SK-N-SH treated with all-trans-retinoic acid at 6 μM for 48 hours (cell line): ENCODE data around the gene CHST15.

Source experiments
- ATAC-seq: fragments of 200-7000 bp; cut with Tn5 transposase; 3 replicates; pipeline ENCODE4 v1.9.1; 2020; ENCODE audit warnings: mild to moderate bottlenecking, moderate library complexity
- ARNTL ChIP-seq: fragments of 450-650 bp; formaldehyde crosslinking; IDR thresholded peaks from 2 replicates; pipeline ENCODE4 v1.5.0; 2020; ENCODE audit warnings: low read depth, mild to moderate bottlenecking, moderate library complexity, borderline replicate concordance
- BACH2 ChIP-seq: fragments of 250-450 bp; sonication (Bioruptor Pico); IDR thresholded peaks from 2 replicates; pipeline ENCODE4 v1.9.0; 2021; ENCODE audit warnings: mild to moderate bottlenecking, borderline replicate concordance
- CSDC2 ChIP-seq: fragments of 250-450 bp; sonication (Bioruptor Pico); IDR thresholded peaks from 2 replicates; pipeline ENCODE4 v1.5.0; 2020; ENCODE audit warnings: mild to moderate bottlenecking, moderate library complexity
- ESRRG ChIP-seq: fragments of 250-450 bp; sonication (Bioruptor Pico); IDR thresholded peaks from 2 replicates; pipeline ENCODE4 v1.6.1; 2021; ENCODE audit warnings: mild to moderate bottlenecking
- GLIS3 ChIP-seq: fragments of 250-450 bp; sonication (Bioruptor Pico); IDR thresholded peaks from 2 replicates; pipeline ENCODE4 v1.5.0; 2020; ENCODE audit warnings: mild to moderate bottlenecking, moderate library complexity
- ISL1 ChIP-seq: fragments of 250-450 bp; sonication (Bioruptor Pico); IDR thresholded peaks from 2 replicates; pipeline ENCODE4 v2.1.2; 2022; ENCODE audit warnings: mild to moderate bottlenecking, moderate library complexity
- OSR1 ChIP-seq: fragments of 250-450 bp; sonication (Bioruptor Pico); IDR thresholded peaks from 2 replicates; pipeline ENCODE4 v1.8.0; 2022; ENCODE audit warnings: moderate library complexity, mild to moderate bottlenecking, inconsistent platforms
- PPARA ChIP-seq: fragments of 250-450 bp; sonication (Bioruptor Pico); IDR thresholded peaks from 2 replicates; pipeline ENCODE4 v1.5.0; 2020; ENCODE audit warnings: mild to moderate bottlenecking, borderline replicate concordance
- RARB ChIP-seq: fragments of 250-450 bp; sonication (Bioruptor Pico); IDR thresholded peaks from 2 replicates; pipeline ENCODE4 v1.8.0; 2021; ENCODE audit warnings: mild to moderate bottlenecking, moderate library complexity
- SNAI2 ChIP-seq: fragments of 250-450 bp; sonication (Bioruptor Pico); IDR thresholded peaks from 2 replicates; pipeline ENCODE4 v1.5.0; 2020; ENCODE audit warnings: mild to moderate bottlenecking, moderate library complexity
- TCF4 ChIP-seq: fragments of 250-450 bp; sonication (Bioruptor Pico); IDR thresholded peaks from 2 replicates; pipeline ENCODE4 v1.8.0; 2021; ENCODE audit warnings: mild to moderate bottlenecking, moderate library complexity, borderline replicate concordance
- TOX ChIP-seq: fragments of 250-450 bp; sonication (Bioruptor Pico); IDR thresholded peaks from 2 replicates; pipeline ENCODE4 v1.8.0; 2021; ENCODE audit warnings: mild to moderate bottlenecking, moderate library complexity, borderline replicate concordance
- ZC3H10 ChIP-seq: fragments of 250-450 bp; sonication (Bioruptor Pico); IDR thresholded peaks from 2 replicates; pipeline ENCODE4 v1.5.1; 2021; ENCODE audit warnings: mild to moderate bottlenecking, moderate library complexity
- ZFP3 ChIP-seq: fragments of 250-450 bp; sonication (Bioruptor Pico); IDR thresholded peaks from 2 replicates; pipeline ENCODE4 v1.5.0; 2020; ENCODE audit warnings: mild to moderate bottlenecking, moderate library complexity
- ZFP30 ChIP-seq: fragments of 450-650 bp; formaldehyde crosslinking; IDR thresholded peaks from 2 replicates; pipeline ENCODE4 v1.5.0; 2022; ENCODE audit warnings: mild to moderate bottlenecking, moderate library complexity
- ZNF70 ChIP-seq: fragments of 450-650 bp; formaldehyde crosslinking; IDR thresholded peaks from 2 replicates; pipeline ENCODE4 v1.5.0; 2020; ENCODE audit warnings: mild to moderate bottlenecking, moderate library complexity
- ZNF8 ChIP-seq: fragments of 450-650 bp; formaldehyde crosslinking; IDR thresholded peaks from 2 replicates; pipeline ENCODE4 v1.5.0; 2020; ENCODE audit warnings: mild to moderate bottlenecking, moderate library complexity
- TF ChIP-seq, protein P1 (sequence below): fragments of 250-450 bp; sonication (Bioruptor Pico); IDR thresholded peaks from 2 replicates; pipeline ENCODE4 v1.8.0; 2020; ENCODE audit warnings: mild to moderate bottlenecking, moderate library complexity, borderline replicate concordance
- TF ChIP-seq, protein P2 (sequence below): fragments of 250-450 bp; sonication (Bioruptor Pico); IDR thresholded peaks from 2 replicates; pipeline ENCODE4 v1.5.1; 2020; ENCODE audit warnings: low read depth, mild to moderate bottlenecking, moderate library complexity
- TF ChIP-seq, protein P3 (sequence below): fragments of 250-450 bp; sonication (Bioruptor Pico); IDR thresholded peaks from 2 replicates; pipeline ENCODE4 v1.8.0; 2021; ENCODE audit warnings: low read depth, mild to moderate bottlenecking, moderate library complexity, borderline replicate concordance
- TF ChIP-seq, protein P4 (sequence below): fragments of 250-450 bp; sonication (Bioruptor Pico); IDR thresholded peaks from 2 replicates; pipeline ENCODE4 v1.5.1; 2021; ENCODE audit warnings: mild to moderate bottlenecking, moderate library complexity

The CHST15 gene

DNA sequence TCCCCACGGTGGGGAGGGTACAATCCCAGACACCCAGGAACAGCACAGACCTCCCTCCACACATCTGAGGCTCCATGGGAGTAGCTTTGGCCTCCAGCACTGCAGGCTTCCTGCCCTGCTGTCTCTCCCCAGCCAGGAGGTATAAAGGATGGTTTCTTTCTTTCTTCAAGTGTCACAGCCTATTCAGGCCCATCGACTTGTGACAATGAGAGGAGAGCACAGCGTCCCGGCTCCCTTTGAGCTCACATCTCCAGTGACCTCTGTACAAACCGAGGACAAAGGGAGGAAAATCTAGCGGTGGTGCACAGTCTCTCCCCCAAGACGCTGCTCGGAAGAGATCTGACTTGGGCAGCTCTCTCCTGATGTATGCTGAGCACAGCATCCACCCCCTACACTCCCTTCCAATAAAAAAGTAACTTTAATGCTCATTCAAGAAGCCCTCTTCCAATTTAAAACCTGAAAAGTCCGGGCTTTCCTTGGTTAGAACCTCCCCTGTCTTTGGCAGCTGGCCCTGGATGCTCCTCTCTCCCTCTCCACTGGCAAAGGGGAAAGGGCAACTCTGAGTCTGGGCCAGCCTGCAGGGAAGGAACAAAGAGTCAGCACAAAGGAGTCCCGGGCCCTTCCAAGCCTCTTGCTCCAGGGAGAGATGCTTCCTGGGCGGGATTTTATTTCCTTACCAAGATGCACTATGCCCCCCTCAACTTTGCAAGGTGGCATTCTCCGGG is 18.0 kb downstream of the CHST15 start (continued):
- TF ChIP-seq, protein P1, sequence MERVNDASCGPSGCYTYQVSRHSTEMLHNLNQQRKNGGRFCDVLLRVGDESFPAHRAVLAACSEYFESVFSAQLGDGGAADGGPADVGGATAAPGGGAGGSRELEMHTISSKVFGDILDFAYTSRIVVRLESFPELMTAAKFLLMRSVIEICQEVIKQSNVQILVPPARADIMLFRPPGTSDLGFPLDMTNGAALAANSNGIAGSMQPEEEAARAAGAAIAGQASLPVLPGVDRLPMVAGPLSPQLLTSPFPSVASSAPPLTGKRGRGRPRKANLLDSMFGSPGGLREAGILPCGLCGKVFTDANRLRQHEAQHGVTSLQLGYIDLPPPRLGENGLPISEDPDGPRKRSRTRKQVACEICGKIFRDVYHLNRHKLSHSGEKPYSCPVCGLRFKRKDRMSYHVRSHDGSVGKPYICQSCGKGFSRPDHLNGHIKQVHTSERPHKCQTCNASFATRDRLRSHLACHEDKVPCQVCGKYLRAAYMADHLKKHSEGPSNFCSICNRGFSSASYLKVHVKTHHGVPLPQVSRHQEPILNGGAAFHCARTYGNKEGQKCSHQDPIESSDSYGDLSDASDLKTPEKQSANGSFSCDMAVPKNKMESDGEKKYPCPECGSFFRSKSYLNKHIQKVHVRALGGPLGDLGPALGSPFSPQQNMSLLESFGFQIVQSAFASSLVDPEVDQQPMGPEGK (CRISPR knock-in tag) = no peak
- TF ChIP-seq OSR1 (CRISPR knock-in tag) (no peak), RARB (no peak), ISL1 (CRISPR knock-in tag) (no peak)

DNA sequence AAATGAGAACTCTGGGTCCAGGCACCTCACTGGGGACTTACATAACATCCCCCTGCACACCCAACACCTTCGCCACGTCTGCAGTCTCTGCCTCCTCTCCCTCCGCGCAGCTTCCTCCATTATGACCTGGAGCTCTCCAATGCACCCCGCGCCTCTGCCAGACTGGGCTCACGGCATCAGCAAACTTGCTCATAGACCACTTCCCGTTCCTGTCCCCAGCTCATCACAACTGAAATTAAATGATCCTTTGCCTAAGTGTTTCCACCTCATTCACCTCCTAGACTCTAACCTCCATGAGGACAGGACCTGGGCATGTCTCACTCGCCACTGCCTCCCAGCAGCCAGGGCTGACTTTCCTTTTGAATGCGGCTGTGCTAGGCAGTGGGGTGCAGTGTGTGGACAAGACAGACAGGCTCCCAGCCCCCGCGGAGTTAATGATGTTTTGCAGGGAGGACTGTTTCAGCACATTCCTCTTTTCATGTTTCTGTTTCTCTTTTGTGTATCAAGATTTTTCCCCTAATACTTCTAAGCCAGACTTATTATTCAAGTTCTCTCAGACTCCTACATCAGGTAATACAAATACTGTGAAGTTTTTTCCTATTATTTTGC is 18.8 kb downstream of the CHST15 start:
- no peak for TF ChIP-seq SNAI2 (CRISPR knock-in tag)
- TF ChIP-seq, protein P2, sequence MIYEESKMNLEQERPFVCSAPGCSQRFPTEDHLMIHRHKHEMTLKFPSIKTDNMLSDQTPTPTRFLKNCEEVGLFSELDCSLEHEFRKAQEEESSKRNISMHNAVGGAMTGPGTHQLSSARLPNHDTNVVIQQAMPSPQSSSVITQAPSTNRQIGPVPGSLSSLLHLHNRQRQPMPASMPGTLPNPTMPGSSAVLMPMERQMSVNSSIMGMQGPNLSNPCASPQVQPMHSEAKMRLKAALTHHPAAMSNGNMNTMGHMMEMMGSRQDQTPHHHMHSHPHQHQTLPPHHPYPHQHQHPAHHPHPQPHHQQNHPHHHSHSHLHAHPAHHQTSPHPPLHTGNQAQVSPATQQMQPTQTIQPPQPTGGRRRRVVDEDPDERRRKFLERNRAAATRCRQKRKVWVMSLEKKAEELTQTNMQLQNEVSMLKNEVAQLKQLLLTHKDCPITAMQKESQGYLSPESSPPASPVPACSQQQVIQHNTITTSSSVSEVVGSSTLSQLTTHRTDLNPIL (CRISPR knock-in tag) = no peak
- TF ChIP-seq TOX (CRISPR knock-in tag) = no peak
- TF ChIP-seq, protein P3, sequence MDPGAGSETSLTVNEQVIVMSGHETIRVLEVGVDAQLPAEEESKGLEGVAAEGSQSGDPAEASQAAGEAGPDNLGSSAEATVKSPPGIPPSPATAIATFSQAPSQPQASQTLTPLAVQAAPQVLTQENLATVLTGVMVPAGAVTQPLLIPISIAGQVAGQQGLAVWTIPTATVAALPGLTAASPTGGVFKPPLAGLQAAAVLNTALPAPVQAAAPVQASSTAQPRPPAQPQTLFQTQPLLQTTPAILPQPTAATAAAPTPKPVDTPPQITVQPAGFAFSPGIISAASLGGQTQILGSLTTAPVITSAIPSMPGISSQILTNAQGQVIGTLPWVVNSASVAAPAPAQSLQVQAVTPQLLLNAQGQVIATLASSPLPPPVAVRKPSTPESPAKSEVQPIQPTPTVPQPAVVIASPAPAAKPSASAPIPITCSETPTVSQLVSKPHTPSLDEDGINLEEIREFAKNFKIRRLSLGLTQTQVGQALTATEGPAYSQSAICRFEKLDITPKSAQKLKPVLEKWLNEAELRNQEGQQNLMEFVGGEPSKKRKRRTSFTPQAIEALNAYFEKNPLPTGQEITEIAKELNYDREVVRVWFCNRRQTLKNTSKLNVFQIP (CRISPR knock-in tag) = no peak
- TF ChIP-seq OSR1 (CRISPR knock-in tag) = no peak
- TF ChIP-seq ISL1 (CRISPR knock-in tag) = no peak
- no peak for TF ChIP-seq PPARA (CRISPR knock-in tag)
- TF ChIP-seq ZNF70 (CRISPR knock-in tag) = no peak
- TF ChIP-seq RARB = no peak
- TF ChIP-seq ZNF8 (CRISPR knock-in tag) = no peak
- TF ChIP-seq TCF4 = no peak
- TF ChIP-seq, protein P1 (CRISPR knock-in tag) = no peak
- TF ChIP-seq ARNTL (CRISPR knock-in tag) = no peak
- TF ChIP-seq, protein P4, sequence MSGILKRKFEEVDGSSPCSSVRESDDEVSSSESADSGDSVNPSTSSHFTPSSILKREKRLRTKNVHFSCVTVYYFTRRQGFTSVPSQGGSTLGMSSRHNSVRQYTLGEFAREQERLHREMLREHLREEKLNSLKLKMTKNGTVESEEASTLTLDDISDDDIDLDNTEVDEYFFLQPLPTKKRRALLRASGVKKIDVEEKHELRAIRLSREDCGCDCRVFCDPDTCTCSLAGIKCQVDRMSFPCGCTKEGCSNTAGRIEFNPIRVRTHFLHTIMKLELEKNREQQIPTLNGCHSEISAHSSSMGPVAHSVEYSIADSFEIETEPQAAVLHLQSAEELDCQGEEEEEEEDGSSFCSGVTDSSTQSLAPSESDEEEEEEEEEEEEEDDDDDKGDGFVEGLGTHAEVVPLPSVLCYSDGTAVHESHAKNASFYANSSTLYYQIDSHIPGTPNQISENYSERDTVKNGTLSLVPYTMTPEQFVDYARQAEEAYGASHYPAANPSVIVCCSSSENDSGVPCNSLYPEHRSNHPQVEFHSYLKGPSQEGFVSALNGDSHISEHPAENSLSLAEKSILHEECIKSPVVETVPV = no peak
- TF ChIP-seq ESRRG (CRISPR knock-in tag) = no peak
- TF ChIP-seq ZFP30 (CRISPR knock-in tag) = no peak
- TF ChIP-seq CSDC2 = no peak
- TF ChIP-seq ZC3H10 (CRISPR knock-in tag) = no peak
- no peak for TF ChIP-seq GLIS3
- no peak for TF ChIP-seq ZFP3 (CRISPR knock-in tag)
- TF ChIP-seq, all 23 proteins: peak for 0
- ATAC-seq = no peak

DNA sequence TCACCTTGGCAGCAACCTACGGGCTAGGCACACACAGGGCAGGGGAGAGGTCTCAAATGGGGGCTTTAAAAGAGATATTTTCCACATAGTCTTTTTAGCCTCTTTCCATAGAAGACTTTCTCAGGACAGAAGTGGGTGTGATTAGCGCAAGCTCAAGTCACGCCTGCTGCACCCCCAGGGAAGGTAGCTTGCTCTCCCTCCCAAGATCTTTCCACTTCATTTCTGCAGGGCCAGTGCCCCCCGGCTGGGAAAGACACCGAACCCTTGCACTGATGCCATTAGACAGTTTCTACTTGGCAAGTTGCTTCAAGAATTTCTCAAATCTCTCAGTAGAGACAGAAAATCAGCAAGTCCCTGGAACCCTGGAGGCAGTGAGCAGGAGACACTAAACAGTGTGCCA is 19.4 kb downstream of the CHST15 start:
- ATAC-seq = no peak
- TF ChIP-seq RARB (no peak), BACH2 (CRISPR knock-in tag) (no peak), ZFP3 (CRISPR knock-in tag) (no peak), CSDC2 (no peak), ZFP30 (CRISPR knock-in tag) (no peak), ISL1 (CRISPR knock-in tag) (no peak), GLIS3 (no peak), ZC3H10 (CRISPR knock-in tag) (no peak), TCF4 (no peak), TOX (CRISPR knock-in tag) (no peak), PPARA (CRISPR knock-in tag) (no peak)
- TF ChIP-seq, protein P2 (CRISPR knock-in tag) = no peak
- TF ChIP-seq, protein P1 (CRISPR knock-in tag) = no peak
